Calu3 (cell line): ENCODE data around the gene GOT1. TPM values are rescaled to one million over a fixed set of nuclear protein-coding genes. Genes with fewer than 3 reads are reported as not detected.

Source experiments
- BruUV-seq: library from RNA; stranded (reverse); fragments of 400-500 nt; replicated peaks from 2 replicates; lab custom pipeline; 2021; lab: Mats Ljungman, UMichigan
- CTCF ChIA-PET: fragments of 300-600 bp; sonication (Branson Sonifier 250); formaldehyde crosslinking; loops from one replicate; lab custom pipeline; 2022; ENCODE audit warnings: antibody characterized with exemption; lab: Charles Lee
- DNase-seq: peaks from one replicate; pipeline ENCODE4 v3.0.0; 2022
- H3K27ac Mint-ChIP-seq: one replicate; pipeline ENCODE4 v1.8.0; 2022; ENCODE audit warnings: mixed read lengths; ENCODE audit not compliant: unreplicated experiment
- H3K27me3 Mint-ChIP-seq: one replicate; pipeline ENCODE4 v1.8.0; 2022; ENCODE audit warnings: mixed read lengths; ENCODE audit not compliant: unreplicated experiment
- H3K36me3 Mint-ChIP-seq: one replicate; pipeline ENCODE4 v1.8.0; 2022; ENCODE audit warnings: mild to moderate bottlenecking, moderate library complexity, mixed read lengths; ENCODE audit not compliant: insufficient read depth, unreplicated experiment
- H3K4me1 Mint-ChIP-seq: one replicate; pipeline ENCODE4 v1.8.0; 2022; ENCODE audit warnings: mild to moderate bottlenecking, low read depth, mixed read lengths; ENCODE audit not compliant: unreplicated experiment
- H3K4me3 Mint-ChIP-seq: one replicate; pipeline ENCODE4 v1.8.0; 2022; ENCODE audit warnings: mild to moderate bottlenecking, low read depth, moderate library complexity, mixed read lengths; ENCODE audit not compliant: unreplicated experiment
- H3K9me3 Mint-ChIP-seq: one replicate; pipeline ENCODE4 v1.8.0; 2022; ENCODE audit warnings: low read depth, mixed read lengths; ENCODE audit not compliant: unreplicated experiment
- intact Hi-C: fragments of 100-400 bp; cut with micrococcal nuclease; formaldehyde crosslinking; loops from one replicate; pipeline ENCODE4 v1.10.0; 2022; ENCODE audit not compliant: unreplicated experiment
- total RNA-seq: library from RNA; stranded (reverse); gene quantifications from 2 replicates; pipeline ENCODE4 v1.2.3, GENCODE V29; 2022
- TF ChIP-seq, protein P1 (sequence below): fragments of 200-600 bp; IDR thresholded peaks from one replicate; pipeline ENCODE4 v1.8.0; 2022; ENCODE audit warnings: antibody characterized with exemption; ENCODE audit not compliant: unreplicated experiment

Gene GOT1
- total RNA-seq, 1 experiment from 2014 or later = 35.6 TPM

GRCh38 chr10:99433378-99434020 is 3.1 kb upstream of the GOT1 start:
- no peak overlapping the region for H3K4me3 Mint-ChIP-seq
- DNase-seq = no peak
- CTCF ChIA-PET = no interaction called here
- TF ChIP-seq, protein P1, sequence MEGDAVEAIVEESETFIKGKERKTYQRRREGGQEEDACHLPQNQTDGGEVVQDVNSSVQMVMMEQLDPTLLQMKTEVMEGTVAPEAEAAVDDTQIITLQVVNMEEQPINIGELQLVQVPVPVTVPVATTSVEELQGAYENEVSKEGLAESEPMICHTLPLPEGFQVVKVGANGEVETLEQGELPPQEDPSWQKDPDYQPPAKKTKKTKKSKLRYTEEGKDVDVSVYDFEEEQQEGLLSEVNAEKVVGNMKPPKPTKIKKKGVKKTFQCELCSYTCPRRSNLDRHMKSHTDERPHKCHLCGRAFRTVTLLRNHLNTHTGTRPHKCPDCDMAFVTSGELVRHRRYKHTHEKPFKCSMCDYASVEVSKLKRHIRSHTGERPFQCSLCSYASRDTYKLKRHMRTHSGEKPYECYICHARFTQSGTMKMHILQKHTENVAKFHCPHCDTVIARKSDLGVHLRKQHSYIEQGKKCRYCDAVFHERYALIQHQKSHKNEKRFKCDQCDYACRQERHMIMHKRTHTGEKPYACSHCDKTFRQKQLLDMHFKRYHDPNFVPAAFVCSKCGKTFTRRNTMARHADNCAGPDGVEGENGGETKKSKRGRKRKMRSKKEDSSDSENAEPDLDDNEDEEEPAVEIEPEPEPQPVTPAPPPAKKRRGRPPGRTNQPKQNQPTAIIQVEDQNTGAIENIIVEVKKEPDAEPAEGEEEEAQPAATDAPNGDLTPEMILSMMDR = no peak
- peaks cover 30% of the 10 kb centered on the region for H3K36me3 Mint-ChIP-seq
- BruUV-seq = no TSS peak
- H3K4me1 Mint-ChIP-seq = peaks cover 11% of the 10 kb centered on the region
- H3K27ac Mint-ChIP-seq = no peak overlapping the region
- intact Hi-C loops = loop anchor here (5.0 kb wide), 1 partner anchor 109 kb away; no protein-coding TSS in a partner anchor
- no peaks in the 10 kb centered on the region for H3K9me3 Mint-ChIP-seq
- no peaks in the 10 kb centered on the region for H3K27me3 Mint-ChIP-seq

GRCh38 chr10:99432881-99433280 is 2.5 kb upstream of the GOT1 start:
- H3K4me3 Mint-ChIP-seq = no peak overlapping the region
- intact Hi-C loops = loop anchor here (5.0 kb wide), 1 partner anchor 109 kb away; no protein-coding TSS in a partner anchor
- H3K27ac Mint-ChIP-seq = no peak overlapping the region
- peaks cover 11% of the 10 kb centered on the region for H3K4me1 Mint-ChIP-seq
- no peak for DNase-seq
- no peaks in the 10 kb centered on the region for H3K27me3 Mint-ChIP-seq
- TF ChIP-seq, protein P1 = no peak
- H3K9me3 Mint-ChIP-seq = no peaks in the 10 kb centered on the region
- no TSS peak for BruUV-seq
- H3K36me3 Mint-ChIP-seq = peaks cover 30% of the 10 kb centered on the region
- CTCF ChIA-PET = no interaction called here

- Mint-ChIP-seq H3K4me3 (peak overlapping the region; percentile 88), H3K27me3 (no peaks in the 10 kb centered on the region), H3K4me1 (peaks cover 11% of the 10 kb centered on the region), H3K9me3 (no peaks in the 10 kb centered on the region), H3K27ac (peak overlapping the region; percentile 69), H3K36me3 (peaks cover 30% of the 10 kb centered on the region)
- CTCF ChIA-PET = no interaction called here
- intact Hi-C loops = loop anchor here (5.0 kb wide), 1 partner anchor 110 kb away; no protein-coding TSS in a partner anchor
- TSS peak; percentile 55 for BruUV-seq
- TF ChIP-seq, protein P1 = no peak
- no peak for DNase-seq
Measured at GRCh38 chr10:99432047-99432446, 1.6 kb upstream of the GOT1 start.

- CTCF ChIA-PET = interaction anchor here (1.1 to 1.5 kb wide), 3 partner anchors 39 to 189 kb away, joined by 3 read pairs; partner anchors contain the start of gene SLC25A28
- Mint-ChIP-seq H3K27me3 (no peaks in the 10 kb centered on the region), H3K4me1 (peaks cover 11% of the 10 kb centered on the region), H3K4me3 (peak overlapping the region; percentile 88), H3K36me3 (peaks cover 30% of the 10 kb centered on the region), H3K27ac (peak overlapping the region; percentile 93), H3K9me3 (no peaks in the 10 kb centered on the region)
- intact Hi-C loops = loop anchor here (5.0 kb wide), 1 partner anchor 111 kb away; no protein-coding TSS in a partner anchor
- peak; percentile 26 for DNase-seq
- TF ChIP-seq, protein P1 = no peak
- BruUV-seq = no TSS peak
Measured at GRCh38 chr10:99431190-99431760, 851 bp upstream of the GOT1 start.
